Measurements from ENCODE around the gene MAP1LC3A. TPM values are rescaled to one million over a fixed set of nuclear protein-coding genes. Genes with fewer than 3 reads are reported as not detected.

Gene MAP1LC3A
- polyA plus RNA-seq, 4 donors, result 21.6 to 40.7 (median 24.0) TPM

DNA sequence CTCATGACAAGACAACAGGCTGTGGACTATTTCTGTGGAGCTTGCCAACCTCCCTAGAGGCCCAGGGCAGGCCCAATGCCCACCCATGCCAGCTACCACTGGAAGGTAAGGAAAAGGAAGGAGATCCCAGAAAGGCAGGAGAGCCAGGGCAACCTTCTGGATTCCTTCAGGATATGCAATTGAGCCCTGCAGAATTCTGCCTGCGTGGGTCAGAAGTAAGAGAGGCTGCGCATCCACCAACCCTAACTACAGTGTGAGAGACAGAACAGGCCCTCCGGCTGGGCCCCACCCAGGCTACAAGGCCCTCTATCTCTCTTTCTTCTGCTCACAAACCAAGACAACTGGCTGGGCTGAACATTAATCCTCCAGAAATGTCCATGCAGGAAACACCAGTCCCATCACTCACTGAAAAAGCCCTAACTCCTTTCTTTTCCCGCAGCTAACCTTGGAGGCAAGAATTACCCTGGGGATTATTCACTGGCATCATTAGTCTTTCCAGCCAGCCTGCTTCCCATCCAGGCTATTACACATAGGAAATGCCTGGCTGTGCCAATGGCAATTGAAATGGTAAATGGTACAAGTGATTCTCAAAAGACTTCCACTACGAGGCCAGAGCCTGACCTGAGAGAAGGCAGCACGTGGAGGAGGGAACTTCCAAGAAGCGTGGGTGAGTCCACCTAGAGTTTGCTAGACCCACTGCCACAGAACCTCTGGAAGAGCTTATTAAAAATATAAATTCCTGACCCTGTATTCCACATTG is 15.2 kb downstream of the MAP1LC3A start:
- DNase-seq (ENCODE audit: low read depth in 4 of 4, low spot score in 3 of 4), result no peak

DNA sequence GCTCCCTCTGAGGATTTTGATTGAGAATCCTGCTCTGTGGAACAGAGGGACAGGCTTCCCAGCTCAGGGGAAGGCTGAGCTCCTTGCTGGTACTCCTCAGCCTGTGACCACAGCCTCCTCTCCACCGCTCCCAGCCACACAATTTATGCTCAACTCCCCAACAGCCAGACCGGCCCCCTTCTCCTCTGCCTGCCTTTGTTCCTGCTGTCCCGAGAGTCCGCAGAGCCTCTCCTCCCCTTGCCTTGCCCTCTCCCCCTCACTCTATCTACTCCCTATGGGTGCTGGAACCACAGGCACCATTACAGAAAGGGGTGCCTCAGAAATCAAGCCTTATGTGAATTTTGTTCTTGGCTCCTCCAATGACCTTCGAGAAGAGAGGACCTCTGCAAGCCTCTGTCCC is 15.9 kb downstream of the MAP1LC3A start:
- no peak for DNase-seq (ENCODE audit: low read depth in 4 of 4, low spot score in 3 of 4)

DNA sequence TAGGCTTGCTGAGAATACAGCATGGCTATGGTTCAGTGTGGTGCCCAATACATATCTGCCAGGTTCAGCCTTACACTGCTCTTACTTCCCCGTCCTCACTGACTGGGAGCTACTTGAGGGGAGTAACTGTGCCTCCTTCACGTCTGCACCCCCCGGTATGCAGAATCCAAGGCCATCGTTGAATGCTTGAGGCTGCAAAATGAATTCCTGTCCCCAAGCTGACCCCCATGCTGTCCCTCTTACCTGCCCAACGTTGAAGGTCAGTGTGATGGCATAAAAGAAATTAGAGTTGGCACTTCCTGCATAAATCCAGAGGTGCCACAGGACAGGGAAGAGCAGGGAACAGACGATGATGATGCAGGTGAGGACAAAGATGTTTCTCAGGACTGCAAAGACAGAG is 16.3 kb downstream of the MAP1LC3A start:
- DNase-seq (ENCODE audit: low read depth in 4 of 4, low spot score in 3 of 4), result no peak

DNA sequence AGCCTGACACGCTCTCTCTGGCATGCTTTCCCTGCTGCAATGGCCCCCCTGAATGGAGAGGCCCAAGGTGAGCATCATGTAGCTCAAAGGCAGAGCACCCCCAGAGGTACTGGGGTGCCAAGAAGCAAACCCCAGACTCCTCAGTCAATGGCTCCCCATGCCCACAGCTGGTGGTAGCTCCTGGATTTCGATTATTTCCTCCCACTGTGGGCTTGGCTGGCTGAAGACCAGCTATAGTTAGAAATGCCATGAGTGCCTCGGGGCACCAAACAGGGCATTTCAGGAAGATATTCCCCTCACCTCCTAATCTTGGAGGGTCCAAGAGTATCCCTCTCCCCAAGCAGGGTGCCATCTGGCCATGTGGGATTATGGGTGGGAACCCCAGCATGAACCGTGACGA is 16.8 kb downstream of the MAP1LC3A start:
- no peak for DNase-seq (ENCODE audit: low read depth in 4 of 4, low spot score in 3 of 4)

DNA sequence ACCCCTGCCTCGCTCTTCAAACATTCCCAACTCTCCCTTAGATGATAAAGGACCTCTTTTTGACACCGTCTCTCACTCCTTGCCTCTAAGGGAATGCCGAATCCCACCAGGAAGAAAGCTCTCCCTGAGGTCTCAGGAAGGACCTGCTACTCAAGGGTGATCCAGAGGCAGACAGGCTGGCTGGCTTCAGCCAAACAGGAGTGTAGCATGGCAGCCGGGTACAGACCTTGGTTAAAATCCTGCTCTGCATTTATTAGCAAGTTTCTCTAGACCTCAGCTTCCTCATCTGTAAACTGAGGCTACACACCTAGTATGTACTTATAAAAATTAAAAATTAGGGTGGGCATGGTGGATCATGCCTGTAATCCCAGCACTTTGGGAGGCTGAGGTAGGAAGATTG is 17.2 kb downstream of the MAP1LC3A start:
- DNase-seq (ENCODE audit: low read depth in 4 of 4, low spot score in 3 of 4), result no peak

DNA sequence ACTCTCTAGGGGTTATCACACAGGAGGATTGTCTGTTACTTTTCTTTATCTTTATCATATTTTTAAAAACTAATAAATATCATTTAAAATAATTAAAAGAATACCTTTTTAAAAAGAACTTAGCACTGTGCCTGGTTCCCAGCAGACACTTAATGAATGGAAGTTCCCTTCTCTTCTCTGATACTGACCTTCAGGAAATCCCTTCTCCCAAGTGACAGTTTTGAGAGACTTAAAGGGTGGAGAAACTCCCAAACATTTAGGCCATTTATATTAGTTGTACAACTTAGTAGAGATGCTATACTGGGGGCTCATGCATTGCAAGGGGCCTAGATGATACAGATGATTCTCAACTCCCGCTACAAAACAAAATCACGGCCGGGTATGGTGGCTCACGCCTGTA is 18.5 kb downstream of the MAP1LC3A start:
- no peak for DNase-seq (ENCODE audit: low read depth in 4 of 4, low spot score in 3 of 4)

DNA sequence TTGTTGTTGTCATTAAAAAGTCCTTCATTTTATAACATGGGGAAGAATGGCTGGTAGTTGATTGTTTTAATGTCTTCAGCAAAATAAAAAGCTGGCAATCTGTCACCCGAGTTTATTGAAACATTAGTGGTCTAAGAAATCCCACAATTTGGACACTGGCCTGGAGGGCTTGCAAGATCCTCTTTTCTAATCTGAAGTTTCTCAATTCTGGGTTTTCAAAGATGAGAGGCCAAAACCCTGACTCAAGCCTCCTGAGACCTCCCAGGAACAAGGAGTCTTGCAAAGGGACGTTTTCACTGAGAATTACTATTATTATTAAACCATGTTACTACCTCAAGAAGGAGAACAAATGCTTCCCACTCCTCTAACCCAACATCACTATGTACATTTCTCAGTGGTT is 19.5 kb downstream of the MAP1LC3A start:
- no peak for DNase-seq (ENCODE audit: low read depth in 4 of 4, low spot score in 3 of 4)

DNA sequence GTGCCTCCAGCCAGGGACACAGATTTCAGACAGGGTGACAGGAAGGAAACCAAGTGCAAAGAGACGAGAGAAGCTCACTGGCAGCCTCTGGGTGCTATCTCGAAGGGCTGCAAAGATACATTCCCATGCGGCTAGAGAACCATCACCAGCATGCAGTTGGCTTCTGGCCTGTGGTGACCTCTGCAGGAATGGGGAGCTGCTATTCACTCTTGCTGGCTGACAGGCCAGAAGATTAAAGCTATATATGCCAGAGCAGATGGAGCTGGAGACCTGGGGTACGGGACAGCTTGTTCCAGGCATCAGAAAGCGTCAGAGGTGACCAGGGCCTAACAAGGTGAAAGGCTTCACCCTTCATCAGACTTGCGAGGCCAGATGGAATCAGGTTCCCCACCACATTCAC is 20.0 kb downstream of the MAP1LC3A start:
- no peak for DNase-seq (ENCODE audit: low read depth in 4 of 4, low spot score in 3 of 4)

DNA sequence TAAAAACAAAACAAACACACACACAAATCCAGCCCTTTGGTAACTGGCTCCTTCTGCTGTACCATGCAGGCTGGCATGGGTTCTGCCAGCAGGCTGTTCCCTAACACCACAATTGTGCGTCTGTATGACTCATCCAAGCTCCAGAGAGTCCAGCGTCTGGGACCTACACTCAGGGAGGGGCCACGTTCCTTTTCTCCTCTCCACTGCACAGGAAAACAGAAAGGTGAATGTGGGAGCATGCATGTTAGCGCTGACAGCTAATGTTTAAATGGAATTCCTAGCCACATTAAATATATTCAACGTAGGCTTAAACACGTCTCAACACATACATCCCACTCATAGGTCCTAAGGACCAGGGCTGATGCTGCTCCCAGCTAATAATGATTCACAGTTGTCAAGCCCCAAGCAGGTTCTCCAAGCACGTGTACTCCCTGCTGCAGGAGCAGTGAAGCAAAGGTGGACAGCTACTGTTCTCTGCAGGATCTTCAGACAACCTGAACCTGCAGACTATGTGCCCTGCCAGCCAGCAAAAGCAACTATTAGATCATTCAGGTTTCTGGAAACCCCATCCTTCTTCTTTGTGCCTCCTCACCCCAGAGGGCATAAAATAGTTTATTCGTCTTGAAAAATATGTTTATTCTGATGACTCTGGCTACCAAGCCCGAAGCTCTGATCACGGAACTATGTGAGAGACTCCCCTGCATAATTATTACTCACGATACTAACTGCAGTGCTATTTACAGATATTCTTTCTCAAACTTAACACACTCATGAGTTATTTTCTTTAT is 20.9 kb downstream of the MAP1LC3A start:
- no peak for DNase-seq (ENCODE audit: low read depth in 4 of 4, low spot score in 3 of 4)

DNA sequence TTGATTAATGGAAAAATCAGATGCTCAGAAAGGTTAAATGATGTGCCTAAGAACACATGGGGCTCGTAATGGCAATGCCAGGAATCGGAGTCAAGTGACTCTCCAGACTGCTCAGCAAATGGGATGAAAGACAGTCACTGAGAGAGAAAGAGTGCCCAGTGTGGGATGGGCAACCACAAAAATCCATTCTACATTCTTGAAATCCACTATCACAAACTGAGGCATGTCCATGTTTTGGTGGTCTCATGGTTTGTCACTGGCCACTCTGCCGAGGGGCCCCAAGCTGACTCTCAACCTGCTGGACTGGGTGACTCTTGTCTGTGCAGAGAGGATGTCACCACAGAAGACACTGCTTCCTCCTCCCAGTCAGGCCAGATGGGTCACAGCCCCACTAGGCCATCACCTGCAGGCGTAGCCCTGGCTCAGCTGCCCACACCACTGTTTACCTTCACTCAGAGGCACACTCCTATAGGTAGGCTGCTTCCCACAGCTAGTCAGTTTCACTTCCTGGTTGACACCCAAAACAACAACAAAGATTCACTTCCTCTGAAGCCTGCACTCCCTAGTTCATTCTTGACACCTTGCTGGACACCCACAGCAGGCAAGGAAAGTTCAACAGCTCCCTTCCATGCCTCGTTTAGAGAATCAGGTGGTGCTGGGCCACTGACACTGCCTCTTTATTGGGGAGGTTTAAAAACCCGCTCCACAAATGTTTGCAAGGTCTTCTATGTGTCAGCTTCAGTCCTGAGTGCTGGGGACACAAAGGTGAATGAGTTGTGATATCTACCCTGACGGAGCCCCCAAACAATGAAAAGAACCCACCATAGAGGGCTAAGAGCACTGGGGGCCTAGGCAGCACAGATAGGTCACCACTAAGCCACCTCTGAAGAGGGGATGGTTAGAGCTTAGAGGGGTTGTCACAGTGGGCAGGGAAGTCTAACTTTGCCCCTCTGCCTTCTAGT is 21.7 kb downstream of the MAP1LC3A start:
- DNase-seq (ENCODE audit: low read depth in 4 of 4, low spot score in 3 of 4), result no peak

DNA sequence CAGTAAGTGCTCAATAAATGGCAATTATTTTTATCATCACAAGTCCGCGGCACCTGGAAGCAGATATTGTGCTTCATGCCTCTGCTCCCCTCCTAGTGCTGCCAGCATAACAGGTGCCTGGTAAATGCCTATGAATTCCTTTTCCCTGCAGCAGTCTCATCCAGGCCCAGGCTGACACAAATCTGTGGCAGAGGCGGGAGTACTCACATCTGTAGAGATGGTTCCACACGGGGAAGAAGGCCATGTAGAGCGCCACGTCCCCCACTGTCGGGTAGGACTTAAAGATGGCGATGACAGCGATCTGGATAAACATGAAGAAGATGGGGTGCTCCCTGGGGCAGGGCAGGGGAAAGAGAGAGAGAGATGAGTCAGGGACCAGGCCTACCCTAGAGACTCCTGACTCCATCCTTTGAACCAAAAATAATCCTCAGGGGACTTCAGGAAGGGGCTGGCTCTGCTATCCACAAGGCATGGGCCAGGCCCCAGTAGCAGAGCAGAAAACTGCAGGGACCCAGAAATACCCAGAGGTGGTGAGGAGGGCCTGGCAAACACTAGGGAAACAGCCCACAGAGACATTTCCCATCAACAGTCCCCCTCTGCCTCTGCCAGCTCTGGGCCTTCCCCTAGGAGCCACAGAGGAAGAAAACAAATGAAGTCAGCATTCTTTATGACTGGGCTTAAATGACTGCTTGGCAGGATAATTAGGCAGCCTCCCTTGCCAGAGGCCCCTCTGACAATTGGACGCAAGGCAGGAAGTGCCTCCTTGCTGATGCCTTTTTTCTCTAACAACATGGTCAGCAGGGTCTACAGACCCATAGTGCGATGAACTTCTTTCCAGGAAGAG is 23.0 kb downstream of the MAP1LC3A start:
- no peak for DNase-seq (ENCODE audit: low read depth in 4 of 4, low spot score in 3 of 4)

DNA sequence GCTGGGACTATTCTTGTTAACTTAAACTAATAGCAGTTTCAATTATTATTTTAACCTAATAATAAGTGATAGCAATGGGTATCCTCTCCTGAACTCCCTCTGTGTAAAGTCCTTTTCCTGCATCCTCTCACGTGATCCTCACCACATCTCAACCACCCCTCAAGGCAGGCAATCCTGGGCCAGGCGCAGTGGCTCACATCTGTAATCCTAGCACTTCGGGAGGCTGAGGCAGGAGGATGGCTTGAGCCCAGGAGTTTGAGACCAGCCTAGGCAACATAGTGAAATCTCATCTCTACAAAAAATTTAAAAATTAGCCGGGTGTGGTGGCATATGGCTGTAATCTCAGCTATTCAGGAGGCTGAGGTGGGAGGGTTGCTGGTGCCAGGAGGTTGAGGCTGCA is 23.7 kb downstream of the MAP1LC3A start:
- DNase-seq (ENCODE audit: low read depth in 4 of 4, low spot score in 3 of 4), result no peak

DNA sequence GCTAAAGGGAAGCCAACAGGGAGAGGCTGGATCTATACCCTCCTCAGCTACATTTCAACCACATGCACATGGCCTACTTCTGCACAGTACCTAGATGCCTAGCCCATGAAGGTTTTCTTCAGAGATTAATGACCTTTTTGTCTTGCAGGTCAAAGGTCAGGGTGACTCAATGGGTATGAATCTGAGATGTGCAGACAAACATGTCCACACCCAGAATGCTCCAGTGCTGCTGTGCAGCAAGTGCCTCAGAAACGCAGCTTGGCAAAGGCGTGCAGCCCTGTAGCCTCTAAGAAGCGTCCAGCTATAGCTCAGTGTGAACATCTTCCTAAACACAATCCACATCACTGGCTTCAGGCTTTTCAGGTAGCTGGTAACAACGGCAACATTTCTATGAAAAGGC is 24.4 kb downstream of the MAP1LC3A start:
- no peak for DNase-seq (ENCODE audit: low read depth in 4 of 4, low spot score in 3 of 4)

DNA sequence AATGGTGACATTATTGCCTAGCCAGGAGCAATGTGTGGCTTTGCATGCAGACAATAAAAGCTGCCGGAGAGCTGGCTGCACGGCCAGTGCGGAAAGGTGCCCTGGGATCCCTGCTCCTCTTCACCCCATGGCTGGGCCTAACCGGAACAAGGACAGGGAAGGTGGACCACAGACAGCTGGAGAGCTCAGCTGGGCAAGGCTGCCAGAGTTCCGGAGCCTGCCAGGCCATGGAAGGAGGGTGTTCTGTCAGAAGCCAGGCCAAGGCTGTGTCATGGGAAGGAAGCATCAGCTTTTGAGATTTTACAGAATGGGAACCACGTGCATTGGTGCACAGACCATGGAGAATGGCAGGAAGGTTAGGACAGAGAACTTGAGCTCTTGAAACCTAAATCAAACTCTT is 25.0 kb downstream of the MAP1LC3A start:
- DNase-seq (ENCODE audit: low read depth in 4 of 4, low spot score in 3 of 4), result no peak

DNA sequence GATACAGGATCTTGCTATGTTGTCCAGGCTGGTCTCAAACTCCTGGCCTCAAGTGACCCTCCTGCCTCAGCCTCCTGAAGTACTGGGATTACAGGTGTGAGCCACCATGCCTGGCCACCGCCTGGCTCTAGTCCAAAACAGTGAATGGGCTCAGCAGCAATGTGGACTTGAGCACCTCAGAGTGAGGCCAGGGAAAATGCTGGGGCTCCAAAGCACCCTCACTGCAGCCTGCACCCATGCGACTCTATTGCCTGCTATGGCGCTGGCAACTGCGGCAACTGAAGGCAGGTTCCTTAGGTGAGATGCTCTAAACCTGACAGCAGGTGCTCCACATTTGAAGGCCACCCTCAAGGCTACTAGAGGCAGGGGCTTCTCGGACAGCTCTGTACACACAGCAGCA is 26.5 kb downstream of the MAP1LC3A start:
- DNase-seq (ENCODE audit: low read depth in 4 of 4, low spot score in 3 of 4), result no peak

DNA sequence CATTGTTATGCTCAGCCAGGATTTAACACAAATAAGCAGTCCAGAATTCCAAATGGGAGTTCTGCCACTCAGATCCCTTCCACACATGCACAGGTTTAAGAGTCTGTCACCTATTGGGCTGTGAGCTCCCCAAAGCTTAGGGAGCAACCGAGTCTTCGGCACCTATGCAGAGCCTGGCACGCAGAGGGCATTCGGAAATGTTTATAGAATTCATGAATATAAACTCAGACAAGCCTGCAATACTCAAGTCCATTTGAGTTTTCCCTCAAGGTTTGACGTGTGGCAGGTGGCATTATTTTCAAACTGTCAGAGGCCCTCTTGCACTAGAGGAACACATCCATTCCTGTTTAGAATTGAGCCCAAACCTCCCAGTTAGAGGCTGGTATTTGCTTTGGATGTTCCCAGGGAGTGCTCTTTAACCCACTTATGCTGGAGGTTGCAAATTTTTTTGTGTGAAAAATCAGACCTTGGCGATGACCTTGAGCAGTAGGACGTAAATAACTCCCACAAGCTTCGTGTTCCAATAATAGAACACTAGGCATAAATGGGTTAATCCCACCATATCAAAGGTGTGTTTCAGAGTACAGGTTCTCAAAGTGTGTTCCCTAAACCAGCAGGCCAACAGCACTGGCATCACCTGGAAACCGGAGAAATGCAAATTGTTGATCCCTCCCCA is 28.1 kb downstream of the MAP1LC3A start:
- no peak for DNase-seq (ENCODE audit: low read depth in 4 of 4, low spot score in 3 of 4)

DNA sequence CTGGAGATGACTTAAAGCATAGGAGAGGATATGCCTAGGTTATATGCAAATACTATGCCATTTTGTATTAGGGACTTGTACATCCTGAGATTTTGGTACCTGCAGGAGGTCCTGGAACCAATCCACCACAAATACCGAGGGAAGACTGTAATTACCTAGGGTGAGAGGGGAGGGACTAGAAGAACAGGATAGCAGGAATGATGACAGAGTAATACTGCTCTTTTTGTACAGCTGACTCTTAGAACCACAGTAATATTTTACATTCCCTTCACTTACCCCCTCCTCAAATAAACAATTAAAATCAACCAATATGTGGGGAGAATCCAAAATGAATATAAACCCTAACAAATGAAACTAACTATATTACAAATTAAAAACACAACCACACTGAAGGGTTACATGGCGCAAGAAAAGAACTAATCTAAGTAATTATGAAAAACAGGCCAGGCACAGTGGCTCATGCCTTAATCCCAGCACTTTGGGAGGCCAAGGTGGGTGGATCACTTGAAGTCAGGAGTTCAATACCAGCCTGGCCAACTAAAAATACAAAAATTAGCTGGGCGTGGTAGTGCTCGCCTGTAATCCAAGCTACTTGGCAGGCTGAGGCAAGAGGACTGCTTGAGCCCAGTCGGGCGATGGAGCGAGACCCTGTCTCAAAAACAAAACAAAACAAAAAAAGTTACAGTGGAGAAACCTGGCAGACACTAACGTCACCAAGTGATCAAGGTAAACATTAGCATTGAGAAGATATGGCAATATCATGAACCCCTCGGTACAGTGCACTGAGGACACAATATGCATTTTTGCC is 37.1 kb downstream of the MAP1LC3A start:
- DNase-seq (ENCODE audit: low read depth in 4 of 4, low spot score in 3 of 4), result no peak

DNA sequence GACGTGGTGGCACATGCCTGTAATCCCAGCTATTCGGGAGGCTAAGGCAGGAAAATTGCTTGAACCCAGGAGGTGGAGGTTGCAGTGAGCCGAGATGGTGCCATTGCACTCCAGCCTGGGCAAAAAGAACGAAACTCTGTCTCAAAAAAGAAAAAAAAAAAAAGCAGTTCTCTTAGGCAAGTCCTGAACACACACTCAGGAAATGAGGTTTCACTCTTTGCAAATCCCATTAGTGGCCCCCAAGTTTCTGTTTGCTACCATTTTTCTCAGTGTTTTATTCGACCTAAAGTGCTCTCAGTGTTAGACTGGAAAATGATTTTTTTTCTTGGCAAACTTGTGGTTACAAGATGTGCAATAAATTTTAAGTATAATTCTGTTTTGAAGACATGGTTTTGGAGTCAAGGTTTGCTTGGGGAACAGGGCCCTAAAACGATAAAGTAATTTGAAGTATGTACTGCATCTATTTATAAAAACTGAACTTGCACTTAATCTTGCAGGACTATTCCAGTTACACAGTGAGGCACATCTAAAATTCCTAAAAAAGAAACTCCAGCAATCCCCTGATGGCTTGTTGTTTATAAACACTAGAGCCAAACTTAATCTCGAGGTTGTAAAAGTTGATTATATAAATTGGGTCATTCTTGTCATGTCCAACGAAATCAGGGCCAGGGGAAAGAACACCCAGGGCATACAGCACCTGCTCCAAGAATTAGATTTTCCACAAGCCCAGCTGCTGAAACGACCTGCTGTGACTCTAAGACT is 42.6 kb downstream of the MAP1LC3A start:
- no peak for DNase-seq (ENCODE audit: low read depth in 4 of 4, low spot score in 3 of 4)

Measured in right renal pelvis (tissue), 4 donors.